Neural crest cell (in vitro differentiated cells): ENCODE measurements around the gene ARID4A. TPM values are rescaled to one million over a fixed set of nuclear protein-coding genes. Genes with fewer than 3 reads are reported as not detected.

Experiments used
- DNase-seq: peaks from one replicate; pipeline ENCODE4 v3.0.0; 2021; ENCODE audit warnings: low read depth, mixed read lengths, low spot score
- H3K27ac Mint-ChIP-seq: one replicate; pipeline ENCODE4 v1.8.0; 2021; ENCODE audit warnings: mild to moderate bottlenecking, mixed read lengths; ENCODE audit not compliant: unreplicated experiment
- H3K27me3 Mint-ChIP-seq: 2 replicates; pipeline ENCODE4 v1.8.0; 2021; ENCODE audit warnings: low read depth, mild to moderate bottlenecking, mixed read lengths
- H3K36me3 Mint-ChIP-seq: 2 replicates; pipeline ENCODE4 v1.8.0; 2021; ENCODE audit warnings: low read depth, mild to moderate bottlenecking, mixed read lengths
- H3K4me1 Mint-ChIP-seq: 2 replicates; pipeline ENCODE4 v1.8.0; 2021; ENCODE audit warnings: mixed read lengths
- H3K4me3 Mint-ChIP-seq: one replicate; pipeline ENCODE4 v1.8.0; 2021; ENCODE audit warnings: mild to moderate bottlenecking, mixed read lengths
- H3K9me3 Mint-ChIP-seq: 2 replicates; pipeline ENCODE4 v1.8.0; 2021; ENCODE audit warnings: mixed read lengths
- CTCF ChIP-seq: fragments of 200-600 bp; sonication (generic); conservative IDR thresholded peaks from 2 replicates; pipeline ENCODE4 v1.5.0; 2021; ENCODE audit warnings: antibody characterized with exemption, mild to moderate bottlenecking
- total RNA-seq: library from RNA; stranded (reverse); gene quantifications from 2 replicates; pipeline ENCODE4 v1.2.1, GENCODE V29; 2021

ARID4A gene
- total RNA-seq, 1 donor from 2014 or later: 30.5 TPM

DNA sequence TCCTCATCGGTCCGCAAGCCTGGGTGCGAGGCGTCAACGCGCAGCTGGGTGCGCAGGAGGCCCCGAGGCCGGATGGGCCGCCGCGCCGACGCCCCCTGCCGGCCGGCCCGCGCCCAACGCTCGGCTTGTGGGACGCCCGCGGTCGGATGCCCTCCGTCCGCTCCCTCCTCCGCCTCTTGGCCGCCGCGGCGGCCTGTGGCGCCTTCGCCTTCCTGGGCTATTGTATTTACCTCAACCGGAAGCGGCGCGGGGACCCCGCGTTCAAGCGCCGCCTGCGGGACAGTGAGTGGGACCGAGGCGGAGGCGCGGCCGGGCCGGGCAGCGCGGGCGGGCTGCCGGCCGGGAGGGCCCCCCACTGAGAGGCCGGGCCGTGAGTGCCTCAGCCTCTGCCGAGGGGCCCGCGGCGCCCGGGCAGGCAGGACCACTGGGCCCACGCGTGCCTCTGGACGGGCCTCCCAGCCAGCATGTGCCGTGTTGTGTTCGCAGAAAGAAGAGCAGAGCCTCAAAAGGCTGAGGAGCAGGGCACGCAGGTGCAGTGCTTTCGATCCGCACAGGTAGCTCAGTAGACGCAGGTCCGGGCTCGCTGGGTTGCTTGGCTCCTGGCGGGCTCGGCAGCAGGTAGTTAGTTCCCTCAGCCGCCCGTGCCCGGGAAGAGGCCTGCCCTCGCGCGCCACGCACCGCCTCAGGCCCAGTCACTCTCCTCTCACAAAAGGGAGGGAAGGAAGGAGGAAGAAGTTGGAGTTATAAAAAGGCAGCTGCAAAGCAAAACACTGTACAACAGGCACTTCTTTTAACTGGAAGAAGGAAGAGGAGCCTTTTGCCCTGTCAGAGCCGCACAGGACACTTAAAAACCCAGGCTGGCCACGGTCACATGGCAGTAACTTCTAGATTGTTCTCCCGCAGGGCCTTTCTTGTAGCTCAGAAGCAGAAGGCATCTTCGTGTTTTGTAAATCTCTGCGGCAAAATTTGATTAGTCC lies 97.7 kb downstream of the ARID4A start, which contains the start of gene TOMM20L:
TOMM20L (plus strand) TSS at position 119 of the 977 bp plus-strand sequence; CDS start at position 147, 28 bp downstream.
- Mint-ChIP-seq H3K27me3 (no peaks in the 10 kb centered on the region), H3K4me3 (peak within 1 kb of the TSS; percentile 84), H3K36me3 (peaks cover 7% of the 10 kb centered on the region), H3K27ac (peak within 1 kb of the TSS; percentile 91), H3K9me3 (no peaks in the 10 kb centered on the region), H3K4me1 (peaks cover 22% of the 10 kb centered on the region)
- TF ChIP-seq CTCF: peak; percentile 91
- DNase-seq: peak; percentile 72

- peak overlapping the region; percentile 35 for H3K4me3 Mint-ChIP-seq
- peaks cover 22% of the 10 kb centered on the region for H3K4me1 Mint-ChIP-seq
- H3K36me3 Mint-ChIP-seq: peaks cover 7% of the 10 kb centered on the region
- H3K9me3 Mint-ChIP-seq: no peaks in the 10 kb centered on the region
- DNase-seq: no peak
- no peaks in the 10 kb centered on the region for H3K27me3 Mint-ChIP-seq
- H3K27ac Mint-ChIP-seq: no peak overlapping the region
- no peak for TF ChIP-seq CTCF
Measured at GRCh38 chr14:58397156-58397555, 98.8 kb downstream of the ARID4A start.

- Mint-ChIP-seq H3K36me3 (peaks cover 9% of the 10 kb centered on the region), H3K27ac (no peak overlapping the region), H3K27me3 (no peaks in the 10 kb centered on the region), H3K4me3 (no peak overlapping the region), H3K9me3 (no peaks in the 10 kb centered on the region), H3K4me1 (peaks cover 22% of the 10 kb centered on the region)
- TF ChIP-seq CTCF: no peak
- DNase-seq: no peak
Measured at GRCh38 chr14:58398495-58398894, 100.1 kb downstream of the ARID4A start.

DNA sequence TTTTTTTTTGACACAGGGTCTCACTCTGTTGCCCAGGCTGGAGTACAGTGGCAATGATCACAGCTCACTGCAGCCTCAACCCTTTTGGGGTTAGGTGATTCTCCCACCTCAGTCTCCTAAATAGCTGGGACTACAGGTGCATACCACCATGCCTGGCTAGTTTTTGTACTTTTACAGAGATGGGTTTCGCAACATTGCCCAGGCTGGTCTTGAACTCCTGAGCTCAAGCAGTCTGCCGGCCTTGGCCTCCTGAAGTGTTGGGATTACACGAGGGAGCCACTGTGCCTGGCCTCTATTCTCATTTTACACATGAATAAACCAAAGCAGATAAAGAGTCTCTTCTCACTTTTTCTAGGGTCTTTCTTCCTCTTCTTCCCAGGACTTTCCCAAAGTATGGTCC lies 100.5 kb downstream of the ARID4A start:
- no peak for DNase-seq
- Mint-ChIP-seq H3K9me3 (no peaks in the 10 kb centered on the region), H3K27me3 (no peaks in the 10 kb centered on the region), H3K36me3 (peaks cover 9% of the 10 kb centered on the region), H3K27ac (no peak overlapping the region), H3K4me3 (no peak overlapping the region), H3K4me1 (peaks cover 22% of the 10 kb centered on the region)
- no peak for TF ChIP-seq CTCF

DNA sequence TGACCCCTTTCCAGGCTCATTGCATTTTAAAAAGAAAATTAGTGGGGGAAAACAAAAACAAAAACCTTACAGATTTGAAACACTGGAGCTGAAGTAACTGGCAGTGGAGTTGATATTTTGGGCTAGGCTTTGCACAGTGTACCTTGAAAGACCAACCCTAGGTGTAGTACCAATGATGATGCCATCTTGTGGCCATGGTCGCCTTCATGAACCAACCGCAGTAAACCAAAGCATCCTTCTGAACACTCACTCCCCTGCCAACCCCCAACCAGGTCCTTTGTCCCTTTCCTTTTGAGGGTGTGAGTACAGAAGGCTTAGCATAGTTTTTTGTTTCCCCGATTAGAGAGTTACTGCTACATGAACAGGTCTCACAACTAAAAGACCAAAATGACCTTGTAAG lies 103.2 kb downstream of the ARID4A start:
- Mint-ChIP-seq H3K27me3 (no peaks in the 10 kb centered on the region), H3K9me3 (no peaks in the 10 kb centered on the region), H3K4me1 (peaks cover 13% of the 10 kb centered on the region), H3K27ac (no peak overlapping the region), H3K4me3 (no peak overlapping the region), H3K36me3 (peaks cover 12% of the 10 kb centered on the region)
- no peak for TF ChIP-seq CTCF
- DNase-seq: no peak
